T-helper 1 cell treated with Interleukin-12 subunit alpha and Interleukin-12 subunit beta and Interleukin-4 antibody, amounts not matched to agents 30 μg/mL and 1 μg/mL, for 36 hours (primary cell): Measurements from ENCODE around the gene MKNK1.

ENCODE experiments used
- H3K27ac Mint-ChIP-seq: one replicate; pipeline ENCODE4 v1.8.0; 2021; ENCODE audit warnings: mild to moderate bottlenecking, mixed read lengths
- H3K27me3 Mint-ChIP-seq: one replicate; pipeline ENCODE4 v1.8.0; 2021; ENCODE audit warnings: low read depth, mixed read lengths
- H3K36me3 Mint-ChIP-seq: one replicate; pipeline ENCODE4 v1.8.0; 2021; ENCODE audit warnings: low read depth, mixed read lengths
- H3K4me1 Mint-ChIP-seq: one replicate; pipeline ENCODE4 v1.8.0; 2021; ENCODE audit warnings: low read depth, mixed read lengths
- H3K4me3 Mint-ChIP-seq: one replicate; pipeline ENCODE4 v1.8.0; 2021; ENCODE audit warnings: mild to moderate bottlenecking, moderate library complexity, mixed read lengths
- H3K9me3 Mint-ChIP-seq: one replicate; pipeline ENCODE4 v1.8.0; 2021; ENCODE audit warnings: mixed read lengths

The MKNK1 gene

DNA sequence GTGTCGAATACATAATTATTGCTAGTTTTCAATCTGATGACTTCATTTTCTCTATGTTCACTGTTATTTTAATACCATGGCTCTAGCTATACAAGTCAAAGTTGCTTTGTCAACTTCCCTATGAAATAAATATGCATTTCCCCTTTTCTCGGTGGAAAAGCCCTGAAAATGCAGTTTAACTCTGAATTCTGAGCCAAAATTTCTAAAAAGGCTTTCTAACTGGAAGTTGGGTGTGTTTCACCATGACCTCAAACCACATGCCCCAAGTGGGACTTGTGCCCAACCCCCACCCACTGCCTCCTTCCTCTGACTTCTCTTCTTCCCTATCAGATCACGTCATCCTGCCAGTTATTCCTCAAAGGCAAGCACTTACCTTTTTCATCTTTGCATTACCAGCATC, 8.9 kb downstream of the MKNK1 start:
- H3K4me3 Mint-ChIP-seq: peak overlapping the region; percentile 58
- H3K4me1 Mint-ChIP-seq: peaks cover 81% of the 10 kb centered on the region
- peaks cover 66% of the 10 kb centered on the region for H3K36me3 Mint-ChIP-seq
- H3K27ac Mint-ChIP-seq: peak overlapping the region; percentile 75
- no peaks in the 10 kb centered on the region for H3K27me3 Mint-ChIP-seq
- peaks cover 6% of the 10 kb centered on the region for H3K9me3 Mint-ChIP-seq

DNA sequence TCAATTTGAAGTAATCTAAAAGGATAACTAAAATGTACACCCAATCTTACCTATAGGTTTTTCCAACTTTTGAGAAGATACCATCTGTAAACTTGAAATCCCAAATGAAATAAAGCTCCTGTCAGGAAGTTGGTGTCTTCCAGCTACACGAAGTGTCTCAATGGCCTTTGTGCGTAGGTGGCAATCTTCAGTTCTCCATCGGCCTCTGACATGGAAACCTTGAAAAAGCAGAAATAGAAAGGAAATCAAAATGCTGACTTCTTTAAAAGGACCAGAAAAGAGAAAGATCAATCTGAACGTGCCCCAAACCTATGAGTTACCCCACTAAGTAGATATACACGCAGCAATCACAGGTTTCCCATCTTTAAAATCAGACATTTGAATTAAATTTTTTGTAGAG, 10.0 kb downstream of the MKNK1 start:
- peak overlapping the region; percentile 75 for H3K27ac Mint-ChIP-seq
- peaks cover 70% of the 10 kb centered on the region for H3K4me1 Mint-ChIP-seq
- no peak overlapping the region for H3K4me3 Mint-ChIP-seq
- peaks cover 17% of the 10 kb centered on the region for H3K9me3 Mint-ChIP-seq
- no peaks in the 10 kb centered on the region for H3K27me3 Mint-ChIP-seq
- H3K36me3 Mint-ChIP-seq: peaks cover 74% of the 10 kb centered on the region

DNA sequence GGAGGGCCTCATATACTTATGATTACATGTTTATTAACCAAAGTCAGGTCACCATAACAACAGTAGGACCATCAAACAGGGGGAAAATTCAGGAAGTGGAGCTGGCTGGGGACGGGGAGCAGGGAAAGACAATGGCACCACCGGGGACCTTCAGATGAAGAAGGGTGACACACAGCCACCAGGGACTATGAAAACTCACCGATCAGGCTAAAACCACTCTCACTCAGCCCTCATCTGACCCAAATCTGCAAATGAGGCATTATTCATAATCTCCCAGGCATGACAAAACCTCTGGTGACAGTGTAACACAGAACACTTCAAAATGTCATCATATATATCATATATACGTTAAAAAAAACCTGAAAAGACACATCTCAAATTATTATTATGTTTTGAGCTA, 11.2 kb downstream of the MKNK1 start:
- H3K4me1 Mint-ChIP-seq: peaks cover 62% of the 10 kb centered on the region
- peaks cover 20% of the 10 kb centered on the region for H3K9me3 Mint-ChIP-seq
- no peaks in the 10 kb centered on the region for H3K27me3 Mint-ChIP-seq
- no peak overlapping the region for H3K4me3 Mint-ChIP-seq
- H3K27ac Mint-ChIP-seq: no peak overlapping the region
- H3K36me3 Mint-ChIP-seq: peaks cover 75% of the 10 kb centered on the region

DNA sequence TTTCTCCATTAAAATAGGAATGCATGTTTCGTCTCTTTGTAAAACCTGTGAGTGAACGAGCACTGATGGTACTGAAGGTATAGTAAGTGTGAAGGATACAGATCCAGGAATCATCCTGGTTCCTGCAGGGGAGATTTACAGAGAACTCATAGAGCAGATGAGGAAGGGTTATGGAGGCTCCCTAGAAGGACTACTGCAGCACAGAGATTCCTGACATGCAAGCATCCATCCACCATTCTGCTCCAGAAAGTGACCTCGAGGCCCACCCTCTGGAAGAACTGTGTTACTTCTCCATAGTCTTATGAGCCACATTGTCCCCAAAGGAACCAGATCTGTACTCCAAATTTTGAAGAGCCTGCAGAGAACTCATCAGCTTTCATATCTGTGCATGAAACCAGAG, 14.5 kb downstream of the MKNK1 start:
- no peak overlapping the region for H3K27ac Mint-ChIP-seq
- peaks cover 40% of the 10 kb centered on the region for H3K4me1 Mint-ChIP-seq
- H3K4me3 Mint-ChIP-seq: no peak overlapping the region
- no peaks in the 10 kb centered on the region for H3K27me3 Mint-ChIP-seq
- H3K9me3 Mint-ChIP-seq: peaks cover 20% of the 10 kb centered on the region
- H3K36me3 Mint-ChIP-seq: peaks cover 68% of the 10 kb centered on the region

DNA sequence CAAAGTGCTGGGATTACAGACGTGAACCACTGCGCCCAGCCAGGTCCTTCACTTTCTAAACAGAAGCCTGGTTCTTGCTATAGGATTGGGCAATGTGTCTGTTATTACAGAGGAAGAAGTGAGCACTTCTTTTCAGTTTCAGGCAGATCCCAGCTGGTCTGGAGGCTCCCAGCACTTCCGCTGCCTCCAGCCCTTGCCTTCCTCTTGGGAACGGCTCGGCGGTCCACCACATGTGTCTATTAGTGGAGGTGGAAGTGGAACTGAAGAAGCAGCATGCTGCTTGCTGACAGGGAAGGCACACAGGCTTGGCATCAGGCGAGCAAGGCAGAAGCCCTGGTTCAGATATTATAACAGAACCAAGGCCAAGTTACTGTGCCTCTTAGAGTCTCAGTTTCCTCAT, 17.0 kb downstream of the MKNK1 start:
- H3K36me3 Mint-ChIP-seq: peaks cover 64% of the 10 kb centered on the region

DNA sequence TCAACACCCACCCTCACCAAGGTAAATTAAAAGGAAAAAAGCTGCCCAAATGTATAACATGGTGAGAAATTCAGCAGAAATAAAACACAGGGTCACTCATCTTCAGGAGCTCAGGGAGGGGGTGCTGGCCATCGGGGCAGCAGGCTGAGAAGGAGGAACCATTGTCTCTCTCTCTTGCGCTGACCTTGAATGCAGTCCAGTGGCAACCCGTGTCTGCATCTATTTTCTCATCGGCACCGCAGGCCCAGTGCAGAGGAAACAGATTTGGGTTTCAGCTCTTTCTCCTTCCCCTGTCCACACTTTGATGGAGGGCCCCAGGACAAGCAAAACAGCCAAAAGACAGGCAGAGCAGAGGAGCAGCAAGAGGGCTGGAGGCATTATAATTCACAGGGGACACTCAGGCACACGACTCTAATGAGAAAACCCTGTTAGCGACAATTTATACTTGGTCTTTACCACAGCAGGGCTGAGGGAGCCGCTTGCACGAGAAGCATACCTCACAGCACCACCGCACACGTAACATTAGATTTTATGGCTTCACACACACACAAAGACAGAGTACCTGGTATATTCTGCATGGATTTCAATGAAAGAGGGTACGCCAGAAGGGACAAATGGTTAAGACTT, 18.6 kb downstream of the MKNK1 start:
- H3K4me3 Mint-ChIP-seq: no peak overlapping the region
- H3K36me3 Mint-ChIP-seq: peaks cover 52% of the 10 kb centered on the region
- H3K9me3 Mint-ChIP-seq: peaks cover 15% of the 10 kb centered on the region
- peaks cover 39% of the 10 kb centered on the region for H3K4me1 Mint-ChIP-seq
- no peak overlapping the region for H3K27ac Mint-ChIP-seq
- no peaks in the 10 kb centered on the region for H3K27me3 Mint-ChIP-seq

More for the DNA sequence above, 17.0 kb downstream of the MKNK1 start:
- no peaks in the 10 kb centered on the region for H3K27me3 Mint-ChIP-seq
- H3K4me1 Mint-ChIP-seq: peaks cover 42% of the 10 kb centered on the region
- H3K9me3 Mint-ChIP-seq: peaks cover 20% of the 10 kb centered on the region
- no peak overlapping the region for H3K27ac Mint-ChIP-seq
- no peak overlapping the region for H3K4me3 Mint-ChIP-seq

DNA sequence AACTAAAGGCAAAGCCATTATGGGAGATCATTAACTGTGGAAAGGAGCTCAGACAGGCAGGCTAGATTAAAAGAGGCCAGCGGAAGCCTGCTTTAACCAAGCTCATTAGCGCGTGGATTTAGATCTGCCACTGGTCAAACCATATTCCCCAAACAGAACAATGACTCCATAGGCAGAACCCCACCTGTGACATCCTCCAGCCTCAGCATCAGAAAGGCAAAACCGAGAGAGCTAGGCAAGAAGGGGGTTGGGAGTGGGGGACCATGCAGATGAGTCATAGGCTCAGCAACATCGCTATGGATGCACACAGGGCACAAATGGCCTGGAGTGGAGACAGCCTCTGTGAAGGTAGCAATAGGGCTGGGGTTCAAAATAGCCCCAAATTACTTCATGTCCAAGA, 20.6 kb downstream of the MKNK1 start:
- Mint-ChIP-seq H3K9me3 (no peaks in the 10 kb centered on the region), H3K27me3 (no peaks in the 10 kb centered on the region), H3K4me1 (peaks cover 45% of the 10 kb centered on the region), H3K4me3 (no peak overlapping the region), H3K36me3 (peaks cover 47% of the 10 kb centered on the region), H3K27ac (peak overlapping the region; percentile 96)

DNA sequence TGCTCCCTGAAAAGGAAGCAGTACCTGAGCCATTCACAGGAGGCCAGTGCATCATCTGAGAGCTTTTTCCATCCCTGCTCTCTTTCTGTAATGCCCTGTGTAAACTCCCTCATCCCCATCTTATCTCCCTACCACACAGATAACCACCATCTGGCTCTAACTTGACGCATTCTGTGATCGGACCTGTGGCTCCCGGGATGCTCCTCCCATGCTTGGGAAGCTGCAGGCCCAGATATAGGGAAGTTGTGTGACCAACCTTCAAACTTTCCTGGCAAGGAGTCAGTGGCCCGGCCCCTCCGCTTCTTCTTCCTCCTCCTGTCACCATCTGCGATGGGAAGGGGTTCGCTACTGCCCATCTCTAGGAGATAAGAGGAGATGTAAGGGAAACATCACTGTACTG, 21.1 kb downstream of the MKNK1 start:
- Mint-ChIP-seq H3K4me1 (peaks cover 47% of the 10 kb centered on the region), H3K4me3 (no peak overlapping the region)

DNA sequence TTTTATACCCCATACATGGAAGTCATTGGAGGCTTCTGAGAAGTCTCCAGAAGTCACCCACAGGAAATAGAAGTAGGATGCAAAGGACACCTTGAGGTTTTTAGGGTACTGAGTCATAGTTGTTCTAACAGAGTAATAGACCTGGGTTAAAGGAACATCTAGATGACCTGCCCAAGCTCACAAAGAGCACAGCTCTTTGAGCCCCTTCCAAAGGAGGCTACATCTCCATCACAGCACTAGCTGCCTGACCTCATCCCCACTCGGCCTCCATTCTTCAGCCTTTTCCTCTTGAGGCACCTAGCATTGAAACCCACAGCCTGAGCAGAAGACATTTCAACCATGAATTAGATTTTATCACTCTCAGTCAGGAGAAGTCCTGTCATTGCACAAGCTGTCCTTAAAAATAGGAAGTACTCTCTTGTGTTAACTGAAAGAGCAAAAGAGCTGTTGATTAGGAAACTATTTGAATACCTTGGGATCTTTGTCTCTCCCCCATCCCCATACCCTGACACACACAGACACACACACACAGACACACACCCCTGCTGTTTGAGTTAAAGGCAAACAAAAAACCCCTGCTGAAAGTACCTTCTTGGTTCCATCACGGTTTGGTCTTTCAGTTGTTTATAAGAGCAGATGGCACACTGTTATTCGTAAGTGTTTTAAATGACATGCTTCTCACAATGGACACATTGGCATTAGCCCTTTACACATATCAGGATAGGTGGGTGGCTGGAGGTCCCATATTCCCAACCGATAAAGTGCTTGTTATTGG, 22.2 kb downstream of the MKNK1 start:
- peaks cover 52% of the 10 kb centered on the region for H3K4me1 Mint-ChIP-seq
- peak overlapping the region; percentile 77 for H3K4me3 Mint-ChIP-seq
- no peaks in the 10 kb centered on the region for H3K9me3 Mint-ChIP-seq
- no peaks in the 10 kb centered on the region for H3K27me3 Mint-ChIP-seq
- H3K27ac Mint-ChIP-seq: peak overlapping the region; percentile 96
- H3K36me3 Mint-ChIP-seq: peaks cover 56% of the 10 kb centered on the region

More for the DNA sequence above, 21.1 kb downstream of the MKNK1 start:
- Mint-ChIP-seq H3K27me3 (no peaks in the 10 kb centered on the region), H3K36me3 (peaks cover 51% of the 10 kb centered on the region), H3K9me3 (no peaks in the 10 kb centered on the region), H3K27ac (peak overlapping the region; percentile 96)

DNA sequence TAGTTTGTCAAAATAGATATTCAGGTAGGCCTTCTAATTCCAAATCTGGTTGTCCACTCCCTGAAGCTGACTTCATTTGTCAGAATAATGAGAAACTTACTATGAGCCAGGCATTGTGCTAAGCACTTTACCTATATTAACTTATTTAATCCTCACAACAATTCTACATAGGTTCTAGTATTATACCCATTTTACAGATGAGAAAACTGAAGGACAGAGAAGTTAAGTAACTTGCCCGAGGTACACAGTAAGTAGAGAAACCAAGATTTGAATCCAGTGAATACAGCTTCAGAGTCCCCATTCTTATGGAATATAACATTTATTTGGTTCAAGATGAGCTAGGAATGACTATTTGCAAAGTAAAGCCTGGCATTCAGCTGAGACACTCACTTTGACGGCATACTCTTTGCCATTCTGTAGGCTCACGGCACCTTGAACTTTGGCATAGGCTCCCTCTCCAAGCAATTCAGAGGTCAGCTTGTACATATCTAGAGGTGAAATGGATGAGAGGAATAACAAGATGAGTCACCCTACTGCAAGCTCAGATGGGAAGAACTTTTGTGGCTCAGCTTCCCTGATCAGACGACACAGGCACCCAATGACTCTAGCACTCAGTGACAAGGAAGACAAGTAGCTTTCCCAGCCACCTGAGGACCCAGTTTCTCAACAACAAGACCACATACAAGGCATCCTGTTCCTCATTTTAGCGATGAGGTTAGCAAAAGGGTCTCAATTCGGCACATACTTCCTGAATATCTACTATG, 23.7 kb downstream of the MKNK1 start:
- no peaks in the 10 kb centered on the region for H3K9me3 Mint-ChIP-seq
- H3K36me3 Mint-ChIP-seq: peaks cover 62% of the 10 kb centered on the region
- peak overlapping the region; percentile 96 for H3K27ac Mint-ChIP-seq
- no peaks in the 10 kb centered on the region for H3K27me3 Mint-ChIP-seq
- H3K4me3 Mint-ChIP-seq: peak overlapping the region; percentile 32
- H3K4me1 Mint-ChIP-seq: peaks cover 48% of the 10 kb centered on the region

DNA sequence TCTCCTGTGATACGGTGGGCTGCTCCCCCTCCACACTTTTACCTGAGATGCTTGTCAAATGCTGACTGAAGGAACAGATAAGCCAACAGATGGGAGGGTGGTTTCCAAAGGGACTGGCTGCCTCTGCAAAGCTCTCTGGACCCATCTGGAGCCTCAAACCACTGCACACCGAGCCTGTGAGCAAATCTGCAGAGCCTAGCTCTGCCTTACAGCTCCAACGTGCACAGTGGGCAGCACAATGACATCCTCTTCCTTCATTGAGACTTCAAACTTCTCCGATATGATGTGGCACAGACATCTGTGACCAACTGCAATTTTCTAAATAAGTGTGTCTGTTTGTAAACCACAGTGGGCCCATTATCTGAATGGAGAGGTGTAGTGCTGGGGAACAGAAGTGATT, 26.4 kb downstream of the MKNK1 start:
- peaks cover 33% of the 10 kb centered on the region for H3K4me1 Mint-ChIP-seq
- H3K27me3 Mint-ChIP-seq: no peaks in the 10 kb centered on the region
- H3K4me3 Mint-ChIP-seq: peak overlapping the region; percentile 29
- no peaks in the 10 kb centered on the region for H3K9me3 Mint-ChIP-seq
- H3K36me3 Mint-ChIP-seq: peaks cover 56% of the 10 kb centered on the region
- peak overlapping the region; percentile 84 for H3K27ac Mint-ChIP-seq

DNA sequence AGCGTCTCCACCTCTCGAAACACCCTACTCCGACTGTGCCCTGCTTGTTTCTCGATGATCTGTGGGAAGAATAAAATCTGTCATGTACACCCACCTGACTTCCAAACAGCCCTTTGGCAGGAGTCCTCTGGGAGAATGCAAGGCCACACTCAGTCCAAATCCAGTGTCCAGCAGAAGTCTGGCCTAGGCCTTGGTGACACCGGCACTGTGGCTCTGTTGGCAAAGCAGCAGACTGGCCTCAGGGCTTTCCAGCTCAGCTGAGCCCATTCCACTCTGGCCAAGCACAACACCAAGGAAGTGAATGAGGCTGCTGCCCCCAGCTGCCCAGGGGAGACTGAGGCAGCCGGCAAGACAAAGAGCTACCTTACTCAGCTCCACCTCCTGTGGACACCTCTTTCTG, 27.5 kb downstream of the MKNK1 start:
- Mint-ChIP-seq H3K27ac (peak overlapping the region; percentile 20), H3K36me3 (peaks cover 55% of the 10 kb centered on the region)

DNA sequence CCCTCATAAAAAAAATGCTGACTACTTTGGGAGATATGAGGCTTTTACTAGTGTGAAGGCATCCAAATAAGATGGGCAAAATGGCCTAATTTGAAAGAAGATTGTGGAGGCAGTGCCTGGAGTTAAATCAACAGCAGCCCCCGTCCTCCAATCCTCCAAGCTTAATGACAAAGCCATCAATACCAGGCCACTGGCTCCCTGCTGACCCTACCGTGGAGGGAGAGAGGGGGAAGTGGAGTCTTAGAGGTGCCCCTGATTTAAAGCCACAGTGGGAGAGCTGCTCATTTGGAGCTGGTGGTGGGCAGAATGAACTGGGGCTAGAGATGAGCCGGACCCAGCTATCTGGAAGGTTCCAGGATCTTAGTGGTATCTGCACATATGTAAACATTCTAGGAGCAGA, 28.3 kb downstream of the MKNK1 start:
- Mint-ChIP-seq H3K27ac (no peak overlapping the region), H3K36me3 (peaks cover 56% of the 10 kb centered on the region), H3K9me3 (no peaks in the 10 kb centered on the region), H3K4me1 (peaks cover 19% of the 10 kb centered on the region), H3K4me3 (no peak overlapping the region), H3K27me3 (no peaks in the 10 kb centered on the region)

More for the DNA sequence above, 27.5 kb downstream of the MKNK1 start:
- no peak overlapping the region for H3K4me3 Mint-ChIP-seq
- peaks cover 23% of the 10 kb centered on the region for H3K4me1 Mint-ChIP-seq
- no peaks in the 10 kb centered on the region for H3K9me3 Mint-ChIP-seq
- no peaks in the 10 kb centered on the region for H3K27me3 Mint-ChIP-seq

DNA sequence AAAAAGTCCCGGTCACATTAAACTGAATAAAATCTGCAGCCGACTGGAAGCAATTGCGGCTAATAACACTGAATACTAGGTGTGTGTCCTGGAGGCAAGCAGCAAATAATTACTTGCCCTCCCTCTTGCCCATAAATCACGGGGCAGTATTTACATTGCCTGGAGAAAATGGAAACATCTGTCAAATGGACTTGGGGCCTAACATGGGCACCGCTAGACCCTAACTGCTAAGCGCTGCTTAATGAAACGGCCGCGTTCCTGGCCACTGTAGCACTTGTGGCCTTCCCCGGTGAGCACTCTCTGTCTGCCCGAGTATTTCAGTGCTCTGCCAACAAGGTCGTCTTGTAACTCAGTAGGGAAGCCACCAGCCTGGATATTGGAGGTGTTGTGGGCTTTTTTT, 28.8 kb downstream of the MKNK1 start:
- peaks cover 52% of the 10 kb centered on the region for H3K36me3 Mint-ChIP-seq
- H3K27me3 Mint-ChIP-seq: no peaks in the 10 kb centered on the region
- no peaks in the 10 kb centered on the region for H3K9me3 Mint-ChIP-seq
- H3K27ac Mint-ChIP-seq: no peak overlapping the region
- H3K4me1 Mint-ChIP-seq: peaks cover 15% of the 10 kb centered on the region
- no peak overlapping the region for H3K4me3 Mint-ChIP-seq
